GM21367 (cell line): ENCODE results near the gene GALNT5.
"Not testable (repeated sequence)": the region's sequence is repeated elsewhere in the genome, so short reads cannot be mapped to it uniquely, and the experiment has no call there.

ENCODE experiments used
- ATAC-seq: cut with Tn5 transposase; IDR thresholded peaks from one replicate; pipeline ENCODE4 v1.9.1; 2021; ENCODE audit not compliant: unreplicated experiment

Gene GALNT5

GRCh38 chr2:157324331-157324843 lies 66.9 kb downstream of the GALNT5 start:
- ATAC-seq = no peak

- no peak for ATAC-seq
Observed at GRCh38 chr2:157325786-157326185, 68.3 kb downstream of the GALNT5 start, which contains the start of gene ERMN. Gene ERMN, minus strand, starts transcription at chr2:157325824. Its CDS starts 182 bp downstream, at chr2:157325642.

- ATAC-seq = no peak
Observed at GRCh38 chr2:157326698-157327097, 69.2 kb downstream of the GALNT5 start.

GRCh38 chr2:157327200-157327599 lies 69.7 kb downstream of the GALNT5 start:
- no peak for ATAC-seq

- peak; percentile 99 for ATAC-seq
Observed at GRCh38 chr2:157327621-157328500, 70.4 kb downstream of the GALNT5 start.

- no peak for ATAC-seq
Observed at GRCh38 chr2:157329524-157329923, 72.0 kb downstream of the GALNT5 start.

GRCh38 chr2:157333304-157334047 lies 76.0 kb downstream of the GALNT5 start:
- no peak for ATAC-seq

- no peak for ATAC-seq
Observed at GRCh38 chr2:157334335-157334734, 76.8 kb downstream of the GALNT5 start.

GRCh38 chr2:157334797-157335196 lies 77.3 kb downstream of the GALNT5 start:
- ATAC-seq = no peak

- ATAC-seq = no peak
Observed at GRCh38 chr2:157336137-157337010, 78.9 kb downstream of the GALNT5 start.

- ATAC-seq = no peak
Observed at GRCh38 chr2:157337978-157338377, 80.5 kb downstream of the GALNT5 start.

GRCh38 chr2:157339965-157340655 lies 82.6 kb downstream of the GALNT5 start:
- ATAC-seq = no peak

- ATAC-seq = not testable (repeated sequence)
Observed at GRCh38 chr2:157341381-157341780, 83.9 kb downstream of the GALNT5 start.

- no peak for ATAC-seq
Observed at GRCh38 chr2:157345647-157346389, 88.3 kb downstream of the GALNT5 start.

GRCh38 chr2:157348291-157348921 lies 90.9 kb downstream of the GALNT5 start:
- no peak for ATAC-seq

GRCh38 chr2:157349949-157350515 lies 92.5 kb downstream of the GALNT5 start:
- ATAC-seq = no peak

- ATAC-seq = no peak
Observed at GRCh38 chr2:157355618-157356017, 98.1 kb downstream of the GALNT5 start.

- no peak for ATAC-seq
Observed at GRCh38 chr2:157359628-157360027, 102.1 kb downstream of the GALNT5 start.

- no peak for ATAC-seq
Observed at GRCh38 chr2:157361526-157361925, 104.0 kb downstream of the GALNT5 start.
